Measurements from ENCODE around the gene MEIS3.

MEIS3 gene

DNA sequence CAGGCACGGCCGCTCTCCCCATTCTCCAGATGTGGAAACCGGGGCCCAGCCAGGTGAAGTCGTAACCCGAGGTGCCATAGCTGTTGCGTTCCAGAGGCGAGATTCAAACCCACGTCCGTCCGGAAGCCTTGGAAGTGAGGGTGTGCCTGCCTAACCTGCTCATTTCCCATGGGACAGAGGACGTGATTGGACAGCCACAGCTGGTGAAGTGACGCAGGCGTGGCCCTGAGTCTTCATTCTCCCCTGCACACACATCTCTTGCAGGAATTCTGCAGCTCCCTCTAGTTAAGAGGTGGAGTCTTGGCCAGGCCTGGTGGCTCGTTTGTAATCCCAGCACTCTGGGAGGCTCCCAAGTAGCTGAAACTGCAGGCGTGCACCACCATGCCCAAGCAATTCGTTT is 16.8 kb downstream of the MEIS3 start:
- no peak overlapping the region for H3K9ac ChIP-seq (ENCODE audit: low read length)
- peaks cover 85% of the 10 kb centered on the region for H3K27me3 ChIP-seq (replicated peaks; ENCODE audit: insufficient read depth, low read length)
- no peak overlapping the region for H3K27ac ChIP-seq (ENCODE audit: low read length)
- H3K9me2 ChIP-seq (replicated peaks; ENCODE audit: insufficient read depth, low read length): no peaks in the 10 kb centered on the region
- H3K4me1 ChIP-seq (ENCODE audit: low read length): no peaks in the 10 kb centered on the region
- no peak overlapping the region for H2AFZ ChIP-seq (ENCODE audit: low read length)
- no peak overlapping the region for H3K4me3 ChIP-seq (ENCODE audit: low read length)
- no peaks in the 10 kb centered on the region for H3F3A ChIP-seq (ENCODE audit: insufficient read depth, low read length)
- no peak for DNase-seq
- no peaks in the 10 kb centered on the region for H3K36me3 ChIP-seq (replicated peaks; ENCODE audit: insufficient read depth, low read length)
- H3K4me2 ChIP-seq (ENCODE audit: low read depth, low read length): no peak overlapping the region
- H3K79me2 ChIP-seq (ENCODE audit: low read length): no peaks in the 10 kb centered on the region
- H4K20me1 ChIP-seq (ENCODE audit: insufficient read depth, low read length): no peaks in the 10 kb centered on the region
- H3K9me3 ChIP-seq (replicated peaks; ENCODE audit: insufficient read depth, low read length): no peaks in the 10 kb centered on the region
- TF ChIP-seq EZH2phosphoT487 (IDR thresholded peaks at IDR 0.05; ENCODE audit: low read length): no peak
- TF ChIP-seq, protein P1, sequence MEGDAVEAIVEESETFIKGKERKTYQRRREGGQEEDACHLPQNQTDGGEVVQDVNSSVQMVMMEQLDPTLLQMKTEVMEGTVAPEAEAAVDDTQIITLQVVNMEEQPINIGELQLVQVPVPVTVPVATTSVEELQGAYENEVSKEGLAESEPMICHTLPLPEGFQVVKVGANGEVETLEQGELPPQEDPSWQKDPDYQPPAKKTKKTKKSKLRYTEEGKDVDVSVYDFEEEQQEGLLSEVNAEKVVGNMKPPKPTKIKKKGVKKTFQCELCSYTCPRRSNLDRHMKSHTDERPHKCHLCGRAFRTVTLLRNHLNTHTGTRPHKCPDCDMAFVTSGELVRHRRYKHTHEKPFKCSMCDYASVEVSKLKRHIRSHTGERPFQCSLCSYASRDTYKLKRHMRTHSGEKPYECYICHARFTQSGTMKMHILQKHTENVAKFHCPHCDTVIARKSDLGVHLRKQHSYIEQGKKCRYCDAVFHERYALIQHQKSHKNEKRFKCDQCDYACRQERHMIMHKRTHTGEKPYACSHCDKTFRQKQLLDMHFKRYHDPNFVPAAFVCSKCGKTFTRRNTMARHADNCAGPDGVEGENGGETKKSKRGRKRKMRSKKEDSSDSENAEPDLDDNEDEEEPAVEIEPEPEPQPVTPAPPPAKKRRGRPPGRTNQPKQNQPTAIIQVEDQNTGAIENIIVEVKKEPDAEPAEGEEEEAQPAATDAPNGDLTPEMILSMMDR (IDR thresholded peaks at IDR 0.05; ENCODE audit: low read length): no peak
- no peak for TF ChIP-seq EZH2 (optimal IDR thresholded peaks at IDR 0.05; ENCODE audit: low read depth, low read length)

DNA sequence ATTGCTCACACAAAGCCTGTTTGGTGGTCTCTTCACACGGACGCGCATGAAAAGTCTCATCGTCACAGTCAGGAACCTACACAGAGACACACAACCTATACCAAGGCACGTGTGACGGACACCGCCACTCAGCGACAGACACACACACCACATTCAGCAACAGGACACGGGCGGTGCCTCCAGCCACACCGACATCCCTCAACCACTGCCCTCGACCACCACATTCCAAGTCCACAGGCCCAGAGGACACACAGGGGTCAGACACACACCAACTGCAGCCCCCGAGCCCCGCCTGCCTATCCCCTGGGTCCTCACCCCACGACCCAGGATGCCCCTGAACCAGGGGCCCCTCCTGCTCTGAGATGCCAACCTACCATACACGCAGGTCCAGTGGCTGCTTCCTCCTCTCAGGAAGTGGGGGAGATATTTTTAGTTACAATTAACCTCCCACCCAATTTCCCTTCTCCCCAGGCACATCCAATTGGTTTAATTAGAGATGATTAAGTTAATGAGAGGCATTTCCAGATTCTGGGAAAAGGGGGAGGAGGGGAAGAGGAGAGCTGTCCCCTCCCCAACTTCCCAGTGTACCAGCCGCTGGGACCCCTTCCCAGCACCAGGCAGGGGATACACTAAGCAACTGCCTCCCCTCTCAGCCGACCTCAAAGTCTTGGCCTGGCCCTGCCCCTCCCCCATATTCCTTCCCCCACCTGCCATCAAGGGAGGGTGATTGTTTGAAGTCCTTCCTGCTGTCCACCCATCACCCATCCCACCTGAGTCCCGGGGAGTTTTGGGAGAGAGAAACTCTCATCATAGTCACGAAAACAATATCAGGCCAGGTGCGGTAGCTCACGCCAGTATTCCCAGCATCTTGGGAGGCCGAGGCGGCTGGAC is 20.4 kb downstream of the MEIS3 start:
- Histone ChIP-seq H2AFZ (ENCODE audit: low read length) (no peak overlapping the region), H3F3A (ENCODE audit: insufficient read depth, low read length) (no peaks in the 10 kb centered on the region), H3K27ac (ENCODE audit: low read length) (no peak overlapping the region), H3K27me3 (replicated peaks; ENCODE audit: insufficient read depth, low read length) (peaks cover 55% of the 10 kb centered on the region), H3K9me3 (replicated peaks; ENCODE audit: insufficient read depth, low read length) (no peaks in the 10 kb centered on the region), H4K20me1 (ENCODE audit: insufficient read depth, low read length) (no peaks in the 10 kb centered on the region), H3K4me1 (ENCODE audit: low read length) (no peaks in the 10 kb centered on the region), H3K36me3 (replicated peaks; ENCODE audit: insufficient read depth, low read length) (no peaks in the 10 kb centered on the region), H3K79me2 (ENCODE audit: low read length) (no peaks in the 10 kb centered on the region), H3K9ac (ENCODE audit: low read length) (no peak overlapping the region), H3K9me2 (replicated peaks; ENCODE audit: insufficient read depth, low read length) (no peaks in the 10 kb centered on the region), H3K4me3 (ENCODE audit: low read length) (no peak overlapping the region), H3K4me2 (ENCODE audit: low read depth, low read length) (no peak overlapping the region)
- DNase-seq: no peak
- no peak for TF ChIP-seq EZH2phosphoT487 (IDR thresholded peaks at IDR 0.05; ENCODE audit: low read length)
- no peak for TF ChIP-seq EZH2 (optimal IDR thresholded peaks at IDR 0.05; ENCODE audit: low read depth, low read length)
- TF ChIP-seq, protein P1 (IDR thresholded peaks at IDR 0.05; ENCODE audit: low read length): no peak

DNA sequence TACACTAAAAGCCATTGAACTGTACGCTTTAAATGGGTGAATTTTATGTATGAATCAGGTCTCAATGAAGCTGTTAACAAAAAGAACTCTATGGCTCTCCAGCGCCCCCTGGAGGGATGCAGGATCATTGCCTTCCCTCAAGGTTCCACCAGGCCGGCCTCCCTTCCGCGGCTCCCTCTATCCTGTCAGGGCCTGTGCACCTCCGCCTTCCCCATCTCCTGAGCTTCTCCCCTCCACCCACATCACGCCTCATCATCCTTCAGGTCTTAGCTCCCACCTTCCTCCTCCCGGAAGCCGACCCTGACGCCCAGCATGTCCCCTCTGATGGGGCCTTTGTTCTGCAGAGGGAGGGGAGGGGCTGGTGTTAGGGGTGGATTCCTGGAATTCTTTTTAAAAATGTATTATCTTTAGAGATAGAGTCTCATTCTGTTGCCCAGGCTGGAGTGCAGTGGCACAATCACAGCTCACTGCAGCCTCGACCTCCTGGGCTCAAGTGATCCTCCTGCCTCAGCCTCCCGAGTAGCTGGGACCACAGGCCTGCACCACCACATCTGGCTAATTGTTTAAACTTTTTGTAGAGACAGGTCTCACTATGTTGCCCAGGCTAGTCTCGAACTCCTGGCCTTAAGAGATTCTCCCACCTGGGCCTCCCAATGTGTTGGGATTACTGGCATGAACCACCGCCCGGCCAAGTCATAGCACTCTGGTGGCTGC is 27.7 kb downstream of the MEIS3 start:
- no peak overlapping the region for H2AFZ ChIP-seq (ENCODE audit: low read length)

More for the DNA sequence above, 27.7 kb downstream of the MEIS3 start:
- Histone ChIP-seq H3K79me2 (ENCODE audit: low read length) (no peaks in the 10 kb centered on the region), H3K27me3 (replicated peaks; ENCODE audit: insufficient read depth, low read length) (peaks cover 13% of the 10 kb centered on the region), H3K27ac (ENCODE audit: low read length) (no peak overlapping the region), H3K36me3 (replicated peaks; ENCODE audit: insufficient read depth, low read length) (no peaks in the 10 kb centered on the region), H3K4me2 (ENCODE audit: low read depth, low read length) (peak overlapping the region; percentile 18; the same call in 1 of the 2 replicates), H3K4me1 (ENCODE audit: low read length) (no peaks in the 10 kb centered on the region), H4K20me1 (ENCODE audit: insufficient read depth, low read length) (no peaks in the 10 kb centered on the region), H3F3A (ENCODE audit: insufficient read depth, low read length) (no peaks in the 10 kb centered on the region), H3K4me3 (ENCODE audit: low read length) (no peak overlapping the region), H3K9ac (ENCODE audit: low read length) (no peak overlapping the region), H3K9me2 (replicated peaks; ENCODE audit: insufficient read depth, low read length) (no peaks in the 10 kb centered on the region), H3K9me3 (replicated peaks; ENCODE audit: insufficient read depth, low read length) (no peaks in the 10 kb centered on the region)
- no peak for TF ChIP-seq EZH2 (optimal IDR thresholded peaks at IDR 0.05; ENCODE audit: low read depth, low read length)
- TF ChIP-seq, protein P1 (IDR thresholded peaks at IDR 0.05; ENCODE audit: low read length): peak; percentile 84
- peak; percentile 67 for DNase-seq
